GM18951 (cell line): Measurements from ENCODE around the gene FCHO1.

Source experiments
- POLR2A ChIP-seq: IDR thresholded peaks from 4 replicates; pipeline ENCODE4 v1.6.1; 2011; ENCODE audit warnings: mild to moderate bottlenecking; ENCODE audit not compliant: insufficient read length, insufficient read depth; ENCODE audit errors: extremely low read depth
- in situ Hi-C: fragments of 300-500 bp; cut with MboI; formaldehyde crosslinking; loops from one replicate; pipeline ENCODE4 v1.12.0; 2022; ENCODE audit warnings: low sequenced_read_pairs, mixed read lengths, inconsistent platforms; ENCODE audit not compliant: unreplicated experiment

FCHO1 gene

DNA sequence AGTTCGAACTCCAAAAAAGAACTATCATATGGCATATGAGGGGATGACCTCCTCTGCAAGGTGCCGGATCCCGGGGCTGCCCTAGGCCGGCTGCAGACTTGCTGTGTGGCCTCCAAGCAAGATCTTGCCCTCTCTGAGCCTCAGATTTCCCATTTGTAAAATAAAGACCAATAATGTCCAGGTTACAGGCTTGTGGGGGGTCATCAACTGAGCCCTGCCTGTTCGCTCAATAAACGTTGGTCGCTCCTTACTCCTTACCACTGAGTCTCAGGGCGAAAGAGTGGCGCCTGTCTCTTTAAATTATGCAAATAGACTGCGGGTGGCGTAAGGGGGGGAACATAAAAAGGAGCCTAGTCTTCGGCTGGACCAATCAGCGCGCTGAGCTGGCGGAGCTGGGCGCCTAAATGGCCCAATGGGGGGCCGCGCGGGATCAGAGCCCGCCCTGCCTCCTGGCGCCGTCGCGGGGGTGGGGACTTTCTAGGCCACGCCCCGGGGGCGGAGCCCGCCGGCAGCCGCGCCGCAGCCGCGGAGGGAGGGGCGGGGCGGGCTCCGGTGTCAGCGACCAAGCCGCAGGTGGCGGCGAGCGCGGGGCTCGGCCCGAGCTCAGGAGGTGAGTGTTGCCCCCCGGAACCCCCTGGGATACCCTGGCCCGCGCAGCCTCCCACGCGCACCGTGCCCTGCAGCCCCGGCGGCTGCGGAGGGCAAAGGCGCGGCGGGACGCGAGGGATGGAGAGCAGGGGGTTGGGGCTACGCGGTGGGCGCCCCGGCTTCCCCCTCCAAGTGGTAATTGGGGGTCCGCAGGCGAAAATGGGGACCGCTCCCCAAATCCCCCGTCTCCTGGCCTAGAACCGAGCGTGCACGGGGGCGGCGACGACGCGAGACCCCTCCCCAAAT lies 3.8 kb upstream of the FCHO1 start:
- in situ Hi-C loops: no loop called here
- TF ChIP-seq POLR2A: peak; percentile 54

- TF ChIP-seq POLR2A: no peak
- in situ Hi-C loops: no loop called here
These were observed 2.2 kb upstream of the FCHO1 start for GRCh38 chr19:17748884-17749638.

GRCh38 chr19:17749912-17750317 lies 1.4 kb upstream of the FCHO1 start:
- in situ Hi-C loops: no loop called here

DNA sequence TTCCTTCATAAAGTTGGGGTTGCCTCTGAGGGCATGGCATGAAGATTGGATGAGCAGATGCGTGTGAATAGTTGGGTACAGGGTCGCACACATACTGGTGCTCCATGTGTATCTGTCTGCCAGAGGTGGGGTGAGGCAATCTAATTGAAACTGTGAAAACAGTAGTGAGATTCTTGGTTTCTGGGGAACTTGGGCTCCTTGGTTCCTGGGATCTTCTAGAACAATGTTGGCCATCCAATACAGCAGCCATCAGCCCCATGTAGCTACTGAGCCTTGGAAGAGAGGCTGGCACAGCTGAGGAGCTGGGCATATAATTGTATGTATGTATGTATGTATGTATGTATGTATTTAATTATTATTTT lies 616 bp downstream of the FCHO1 start:
- TF ChIP-seq POLR2A: no peak
- in situ Hi-C loops: no loop called here

More at GRCh38 chr19:17749912-17750317, 1.4 kb upstream of the FCHO1 start:
- no peak for TF ChIP-seq POLR2A

DNA sequence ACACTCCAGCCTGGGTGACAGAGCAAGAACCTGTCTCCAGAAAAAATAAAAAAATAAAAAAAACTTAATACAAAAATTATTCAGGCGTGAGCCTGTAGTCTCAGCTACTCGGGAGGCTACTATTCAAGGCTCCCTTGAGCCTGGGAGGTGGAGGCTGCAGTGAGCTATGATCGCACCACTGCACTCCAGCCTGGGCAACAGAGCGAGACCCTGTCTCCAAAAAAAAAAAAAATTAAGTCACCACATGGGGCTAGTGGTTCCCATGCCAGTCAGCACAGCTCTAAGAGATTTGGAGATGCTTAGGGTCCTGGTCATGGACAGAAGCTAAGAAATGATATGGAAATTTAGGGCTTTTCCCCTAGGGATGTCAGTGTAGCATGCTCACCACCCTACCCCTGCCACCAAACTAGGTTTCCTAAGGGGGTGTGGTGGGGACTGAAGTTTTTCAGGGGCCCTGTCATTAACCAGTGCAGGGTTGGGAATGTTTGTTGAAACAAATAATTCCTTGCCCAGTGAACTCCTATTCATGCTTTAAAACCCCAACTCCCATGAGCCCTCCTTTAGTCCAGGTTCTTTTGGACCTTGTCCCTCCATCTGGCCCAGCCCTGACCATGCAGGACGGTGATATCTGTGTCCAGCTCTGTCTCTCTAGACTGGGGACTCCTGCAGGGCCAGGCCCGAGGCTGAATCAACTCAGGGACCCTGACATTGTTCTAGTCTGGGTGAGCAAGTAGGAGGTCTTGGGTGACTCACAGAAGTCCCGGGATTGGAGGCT lies 1.8 kb downstream of the FCHO1 start:
- no peak for TF ChIP-seq POLR2A
- in situ Hi-C loops: no loop called here

DNA sequence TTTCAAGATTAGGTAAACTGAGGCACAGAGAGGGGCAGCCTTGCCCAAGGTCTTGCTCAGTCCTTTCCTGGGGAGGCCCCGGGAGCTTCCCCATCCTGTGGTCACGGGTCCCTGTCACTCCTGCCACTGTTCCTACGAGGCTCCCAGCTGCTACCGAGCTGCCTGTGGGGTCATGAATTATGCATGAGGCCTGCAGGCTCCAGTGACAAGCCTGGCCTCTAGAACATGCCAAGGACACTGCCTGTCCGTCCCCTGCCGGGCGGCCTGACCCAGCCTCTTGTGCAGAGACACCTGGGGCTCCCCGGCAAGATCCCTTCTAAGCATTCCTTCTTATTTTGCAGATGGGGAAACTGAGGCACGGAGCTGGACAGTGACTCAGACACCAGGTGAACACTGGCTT lies 2.7 kb downstream of the FCHO1 start:
- in situ Hi-C loops: no loop called here
- no peak for TF ChIP-seq POLR2A

GRCh38 chr19:17754634-17755442 lies 3.6 kb downstream of the FCHO1 start:
- TF ChIP-seq POLR2A: no peak
- in situ Hi-C loops: no loop called here

DNA sequence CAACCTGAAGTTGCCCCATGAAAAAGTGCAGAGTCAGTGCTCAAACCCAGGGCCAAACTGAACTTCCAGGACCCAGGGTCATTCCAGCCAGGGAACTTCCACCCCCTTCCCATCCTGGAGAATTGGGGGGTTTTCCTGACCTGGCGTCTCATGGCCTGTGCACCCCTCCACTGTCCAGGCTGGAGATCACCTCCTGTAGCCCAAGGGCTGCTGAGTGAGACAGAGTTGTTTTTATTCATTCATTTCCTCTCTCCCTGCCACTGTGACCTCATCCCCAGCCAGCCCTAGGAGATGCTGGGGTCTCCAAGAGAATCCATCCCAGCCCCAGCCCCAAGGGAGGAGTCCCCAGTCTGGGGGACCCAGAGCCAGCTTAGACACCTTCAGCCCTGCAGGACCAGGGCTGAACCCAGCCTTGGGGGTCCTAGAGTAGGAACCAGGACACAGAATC lies 4.2 kb downstream of the FCHO1 start:
- no peak for TF ChIP-seq POLR2A
- in situ Hi-C loops: no loop called here

GRCh38 chr19:17755977-17756670 lies 4.8 kb downstream of the FCHO1 start:
- in situ Hi-C loops: no loop called here
- TF ChIP-seq POLR2A: no peak

- no peak for TF ChIP-seq POLR2A
- in situ Hi-C loops: no loop called here
These were observed 5.8 kb downstream of the FCHO1 start for GRCh38 chr19:17757125-17757524.

DNA sequence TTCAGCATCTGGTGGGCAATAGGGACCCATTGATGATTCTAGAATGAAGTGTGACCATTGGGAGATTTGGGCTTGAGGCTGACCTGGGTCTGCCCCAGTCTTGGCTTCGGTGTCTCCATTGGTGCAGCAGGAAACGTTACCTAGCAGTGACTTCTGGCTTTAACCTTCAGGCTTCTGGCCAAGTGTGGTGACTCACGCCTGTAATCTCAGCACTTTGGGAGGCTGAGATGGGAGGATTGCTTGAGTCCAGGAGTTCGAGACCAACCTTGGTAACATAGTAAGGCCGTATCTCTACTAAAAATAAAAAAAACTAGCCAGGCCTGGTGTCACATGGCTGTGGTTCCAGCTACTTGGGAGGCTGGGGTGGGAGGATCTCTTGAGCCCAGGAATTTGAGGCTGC lies 7.2 kb downstream of the FCHO1 start:
- in situ Hi-C loops: no loop called here

GRCh38 chr19:17761148-17761547 lies 9.9 kb downstream of the FCHO1 start:
- in situ Hi-C loops: no loop called here
- no peak for TF ChIP-seq POLR2A

More for the DNA sequence above, 7.2 kb downstream of the FCHO1 start:
- no peak for TF ChIP-seq POLR2A
